GM10248 (cell line): ENCODE results near the gene ADAMTSL2.
"Not testable (repeated sequence)": the region's sequence is repeated elsewhere in the genome, so short reads cannot be mapped to it uniquely, and the experiment has no call there.

Experiments
- CTCF ChIA-PET: fragments of 300-600 bp; sonication (Branson Sonifier 250); formaldehyde crosslinking; extraction: SDS; loops from one replicate; lab custom pipeline; 2021; ENCODE audit warnings: antibody characterized with exemption; lab: Yijun Ruan, JAX
- POLR2A ChIA-PET: fragments of 350-650 bp; sonication (Branson Sonifier 250); formaldehyde crosslinking; extraction: SDS; loops from one replicate; lab custom pipeline; 2020; ENCODE audit warnings: antibody characterized with exemption; lab: Yijun Ruan, JAX
- DNase-seq: peaks from one replicate; pipeline ENCODE4 v3.0.0; 2012; ENCODE audit errors: extremely low spot score
- TF ChIP-seq, protein P1 (sequence below): IDR thresholded peaks from 2 replicates; pipeline ENCODE4 v1.5.1; 2012; ENCODE audit warnings: mild to moderate bottlenecking, low read depth; ENCODE audit errors: extremely low read depth, missing control alignments, control extremely low read depth

Gene ADAMTSL2

DNA sequence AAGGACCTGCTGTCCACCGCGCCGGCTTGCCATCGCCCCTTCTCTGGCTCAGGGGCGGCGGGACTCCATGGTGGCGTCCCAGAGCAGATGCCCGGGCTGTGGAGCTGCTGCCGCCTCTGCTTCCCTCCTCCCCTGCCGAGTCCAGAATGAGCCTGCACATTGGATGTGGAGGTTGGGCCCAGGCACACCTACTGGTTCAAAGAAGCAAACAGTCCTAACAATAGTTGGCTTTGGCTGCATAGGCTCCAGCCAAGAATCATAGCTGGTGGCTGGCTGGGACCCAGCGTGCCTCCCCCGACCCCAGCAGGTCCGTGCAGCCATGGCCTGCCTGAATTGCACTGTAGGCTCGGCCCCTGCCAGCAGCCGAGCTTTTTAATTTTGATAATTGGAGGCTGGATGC lies 25.8 kb downstream of the ADAMTSL2 start:
- ChIA-PET CTCF (no interaction called here), POLR2A (no interaction called here)
- no peak for DNase-seq
- TF ChIP-seq, protein P1, sequence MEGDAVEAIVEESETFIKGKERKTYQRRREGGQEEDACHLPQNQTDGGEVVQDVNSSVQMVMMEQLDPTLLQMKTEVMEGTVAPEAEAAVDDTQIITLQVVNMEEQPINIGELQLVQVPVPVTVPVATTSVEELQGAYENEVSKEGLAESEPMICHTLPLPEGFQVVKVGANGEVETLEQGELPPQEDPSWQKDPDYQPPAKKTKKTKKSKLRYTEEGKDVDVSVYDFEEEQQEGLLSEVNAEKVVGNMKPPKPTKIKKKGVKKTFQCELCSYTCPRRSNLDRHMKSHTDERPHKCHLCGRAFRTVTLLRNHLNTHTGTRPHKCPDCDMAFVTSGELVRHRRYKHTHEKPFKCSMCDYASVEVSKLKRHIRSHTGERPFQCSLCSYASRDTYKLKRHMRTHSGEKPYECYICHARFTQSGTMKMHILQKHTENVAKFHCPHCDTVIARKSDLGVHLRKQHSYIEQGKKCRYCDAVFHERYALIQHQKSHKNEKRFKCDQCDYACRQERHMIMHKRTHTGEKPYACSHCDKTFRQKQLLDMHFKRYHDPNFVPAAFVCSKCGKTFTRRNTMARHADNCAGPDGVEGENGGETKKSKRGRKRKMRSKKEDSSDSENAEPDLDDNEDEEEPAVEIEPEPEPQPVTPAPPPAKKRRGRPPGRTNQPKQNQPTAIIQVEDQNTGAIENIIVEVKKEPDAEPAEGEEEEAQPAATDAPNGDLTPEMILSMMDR = no peak

DNA sequence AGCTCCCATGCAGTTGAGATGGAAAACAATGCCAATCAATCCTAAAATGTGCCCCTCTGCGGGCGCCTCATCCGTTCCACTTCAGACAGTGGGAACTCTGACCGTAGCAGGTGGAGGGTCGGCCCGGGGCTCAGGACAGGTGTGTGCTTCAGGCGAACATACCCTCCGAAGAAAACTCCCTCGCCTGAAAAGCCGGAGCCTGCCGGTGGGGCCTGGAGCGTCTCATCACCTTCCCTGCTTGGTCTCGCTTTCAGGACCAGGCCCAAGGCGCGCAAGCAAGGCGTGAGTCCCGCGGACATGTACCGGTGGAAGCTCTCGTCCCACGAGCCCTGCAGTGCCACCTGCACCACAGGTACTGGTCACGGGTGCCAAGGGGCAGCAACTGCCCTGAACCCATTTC lies 26.4 kb downstream of the ADAMTSL2 start:
- POLR2A ChIA-PET = no interaction called here
- TF ChIP-seq, protein P1 = no peak
- CTCF ChIA-PET = no interaction called here
- no peak for DNase-seq

DNA sequence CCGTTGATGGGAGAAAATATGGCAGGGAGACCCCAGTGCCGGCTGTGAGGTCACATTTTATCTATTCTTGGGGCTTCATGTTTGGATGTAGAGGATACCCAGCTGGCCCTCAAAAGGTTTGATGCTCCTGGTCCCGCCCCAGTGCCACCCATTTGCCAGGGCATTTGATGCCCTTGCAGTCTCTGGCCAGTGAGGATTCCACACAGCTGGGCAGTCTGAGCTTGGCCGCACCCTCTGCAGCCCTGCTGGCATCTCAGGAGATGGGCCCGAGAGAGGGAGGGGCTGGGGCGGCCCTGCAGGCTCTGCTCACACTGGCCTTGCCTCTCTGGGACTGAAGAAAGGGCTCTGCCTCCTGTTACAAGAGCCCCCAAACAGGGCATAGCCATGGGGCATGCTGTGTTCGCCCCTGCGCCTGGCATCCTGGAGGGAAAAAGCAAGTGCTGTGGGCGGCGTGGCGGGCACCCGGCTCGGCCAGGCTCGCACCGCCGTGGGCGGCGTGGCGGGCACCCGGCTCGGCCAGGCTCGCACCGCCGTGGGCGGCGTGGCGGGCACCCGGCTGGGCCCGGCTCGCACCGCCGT lies 27.6 kb downstream of the ADAMTSL2 start:
- ChIA-PET POLR2A (no interaction called here), CTCF (no interaction called here)
- TF ChIP-seq, protein P1 = no peak
- no peak for DNase-seq

DNA sequence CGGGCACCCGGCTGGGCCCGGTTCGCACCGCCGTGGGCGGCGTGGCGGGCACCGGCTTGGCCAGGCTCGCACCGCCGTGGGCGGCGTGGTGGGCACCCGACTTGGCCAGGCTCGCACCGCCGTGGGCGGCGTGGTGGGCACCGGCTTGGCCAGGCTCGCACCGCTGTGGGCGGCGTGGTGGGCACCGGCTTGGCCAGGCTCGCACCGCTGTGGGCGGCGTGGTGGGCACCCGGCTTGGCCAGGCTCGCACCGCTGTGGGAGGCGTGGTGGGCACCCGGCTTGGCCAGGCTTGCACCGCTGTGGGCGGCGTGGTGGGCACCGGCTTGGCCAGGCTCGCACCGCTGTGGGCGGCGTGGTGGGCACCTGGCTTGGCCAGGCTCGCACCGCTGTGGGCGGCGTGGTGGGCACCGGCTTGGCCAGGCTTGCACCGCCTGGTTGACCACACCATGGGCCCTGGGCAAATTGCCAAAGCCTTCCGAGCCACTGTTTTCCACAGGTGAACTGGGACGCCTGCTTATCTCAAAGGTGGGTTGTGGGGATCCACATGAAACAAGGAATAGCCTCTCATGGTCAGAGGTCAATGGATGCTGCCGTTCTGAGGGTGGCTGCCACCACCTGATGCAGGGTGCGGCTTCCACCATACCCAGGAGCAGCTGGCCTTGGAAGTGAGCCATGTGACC lies 28.2 kb downstream of the ADAMTSL2 start:
- ChIA-PET POLR2A (no interaction called here), CTCF (no interaction called here)
- DNase-seq = no peak
- TF ChIP-seq, protein P1 = no peak

DNA sequence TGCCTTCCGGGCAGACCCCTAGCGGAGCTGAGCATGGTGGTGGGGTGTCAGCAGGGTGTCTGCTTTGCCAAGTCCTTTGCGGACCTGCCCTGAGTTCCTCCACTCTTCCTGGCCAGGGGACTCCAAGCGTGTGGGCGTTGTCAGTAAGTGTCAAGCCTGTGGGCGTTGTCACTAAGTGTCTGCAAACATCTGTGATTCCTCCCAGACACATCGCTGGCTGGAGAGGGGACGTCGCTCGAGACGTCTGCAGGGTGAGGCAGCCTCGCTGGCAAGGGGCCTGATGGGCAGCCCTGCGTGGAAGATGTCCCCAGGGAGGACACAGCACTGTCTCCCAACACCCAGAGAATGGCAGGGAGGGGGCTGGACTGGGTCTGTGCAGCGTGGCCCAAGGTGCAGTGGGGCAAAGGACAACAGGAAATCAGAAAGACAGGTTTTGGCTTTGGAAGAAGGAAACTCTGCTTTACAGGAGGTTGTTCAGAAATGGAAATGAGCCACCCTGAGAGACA lies 28.8 kb downstream of the ADAMTSL2 start:
- ChIA-PET POLR2A (no interaction called here), CTCF (no interaction called here)
- TF ChIP-seq, protein P1 = no peak
- no peak for DNase-seq

DNA sequence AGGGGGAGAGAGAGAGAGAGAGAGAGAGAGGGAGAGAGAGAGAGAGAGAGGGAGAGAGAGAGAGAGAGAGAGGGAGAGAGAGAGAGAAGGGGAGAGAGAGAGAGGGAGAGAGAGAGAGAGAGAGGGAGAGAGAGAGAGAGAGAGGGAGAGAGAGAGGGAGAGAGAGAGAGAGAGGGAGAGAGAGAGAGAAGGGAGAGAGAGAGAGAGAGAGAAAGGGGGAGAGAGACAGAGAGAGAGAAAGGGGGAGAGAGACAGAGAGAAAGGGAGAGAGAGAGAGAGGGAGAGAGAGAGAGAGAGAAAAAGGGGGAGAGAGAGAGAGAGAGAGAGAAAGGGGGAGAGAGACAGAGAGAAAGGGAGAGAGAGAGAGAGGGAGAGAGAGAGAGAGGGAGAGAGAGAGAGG lies 29.3 kb downstream of the ADAMTSL2 start:
- POLR2A ChIA-PET, DNase-seq, CTCF ChIA-PET: not testable (repeated sequence)

DNA sequence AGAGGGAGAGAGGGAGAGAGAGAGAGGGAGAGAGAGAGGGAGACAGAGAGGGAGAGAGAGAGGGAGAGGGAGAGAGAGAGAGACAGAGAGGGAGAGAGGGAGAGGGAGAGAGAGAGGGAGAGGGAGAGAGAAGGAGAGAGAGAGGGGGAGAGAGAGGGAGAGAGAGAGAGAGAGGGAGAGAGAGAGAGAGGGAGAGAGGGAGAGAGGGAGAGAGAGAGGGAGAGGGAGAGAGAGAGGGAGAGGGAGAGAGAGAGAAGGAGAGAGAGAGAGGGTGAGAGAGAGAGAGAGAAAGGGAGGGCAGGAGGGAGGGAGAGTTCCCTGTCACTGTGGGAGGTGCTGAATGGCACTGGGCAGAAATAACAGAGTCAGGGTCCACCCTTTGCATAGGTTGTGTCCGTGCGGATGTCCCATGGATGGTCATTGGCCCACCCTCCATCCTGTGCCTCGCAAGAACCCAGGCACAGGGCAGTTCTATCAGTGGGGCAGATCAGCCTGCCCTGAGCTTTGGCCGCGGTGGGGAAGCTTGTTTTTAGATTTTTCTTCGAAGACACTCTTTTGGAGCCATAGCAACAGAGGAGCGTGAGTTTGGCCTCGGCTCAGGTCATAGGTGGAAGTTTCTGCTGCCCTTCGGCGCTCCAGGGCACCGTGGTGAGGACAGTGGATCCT lies 30.1 kb downstream of the ADAMTSL2 start:
- ChIA-PET POLR2A (no interaction called here), CTCF (no interaction called here)
- TF ChIP-seq, protein P1 = no peak
- no peak for DNase-seq
